ENCODE results near the gene CD1E.
"Not testable (repeated sequence)": the region's sequence is repeated elsewhere in the genome, so short reads cannot be mapped to it uniquely, and the experiment has no call there.

CD1E gene

DNA sequence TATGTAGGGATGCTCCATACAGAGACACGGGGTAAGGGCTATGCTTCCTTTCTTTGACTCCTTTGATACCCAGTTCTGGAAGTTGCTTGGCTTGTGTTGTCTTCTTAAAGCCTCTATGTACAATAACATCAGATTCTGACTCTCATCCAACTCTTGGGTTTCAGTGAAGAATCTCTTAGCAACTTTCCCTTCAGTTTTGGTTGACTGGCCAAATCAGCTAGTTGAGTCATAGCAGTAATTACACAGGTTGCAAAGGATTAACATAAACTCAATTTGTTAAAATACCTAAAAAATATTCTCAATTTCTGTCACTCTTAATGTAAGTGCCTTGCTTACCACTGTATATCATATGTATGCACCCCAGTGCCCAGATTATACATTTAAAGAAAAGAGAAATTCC, 9.2 kb downstream of the CD1E start:
- DNase-seq (ENCODE audit: low spot score): no peak

DNA sequence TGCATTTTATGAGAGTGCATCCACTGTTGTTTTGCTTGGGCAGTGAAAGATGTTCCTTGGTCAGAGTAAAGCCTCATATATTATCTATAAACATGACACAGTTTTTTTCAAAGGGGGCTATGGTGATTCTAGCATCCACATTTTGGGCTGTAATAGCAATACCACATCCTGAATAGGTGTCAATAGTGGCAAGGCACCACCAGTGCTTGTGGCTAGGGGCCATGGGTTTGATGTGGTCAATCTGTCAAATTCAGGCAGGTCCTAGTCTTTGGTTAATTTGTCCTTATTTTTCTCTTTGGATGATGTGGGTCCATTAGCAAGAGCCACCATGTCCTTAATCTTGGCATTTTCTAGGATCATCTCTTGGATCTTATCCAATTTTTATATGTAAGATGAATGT, 13.1 kb downstream of the CD1E start:
- DNase-seq (ENCODE audit: low spot score): no peak

DNA sequence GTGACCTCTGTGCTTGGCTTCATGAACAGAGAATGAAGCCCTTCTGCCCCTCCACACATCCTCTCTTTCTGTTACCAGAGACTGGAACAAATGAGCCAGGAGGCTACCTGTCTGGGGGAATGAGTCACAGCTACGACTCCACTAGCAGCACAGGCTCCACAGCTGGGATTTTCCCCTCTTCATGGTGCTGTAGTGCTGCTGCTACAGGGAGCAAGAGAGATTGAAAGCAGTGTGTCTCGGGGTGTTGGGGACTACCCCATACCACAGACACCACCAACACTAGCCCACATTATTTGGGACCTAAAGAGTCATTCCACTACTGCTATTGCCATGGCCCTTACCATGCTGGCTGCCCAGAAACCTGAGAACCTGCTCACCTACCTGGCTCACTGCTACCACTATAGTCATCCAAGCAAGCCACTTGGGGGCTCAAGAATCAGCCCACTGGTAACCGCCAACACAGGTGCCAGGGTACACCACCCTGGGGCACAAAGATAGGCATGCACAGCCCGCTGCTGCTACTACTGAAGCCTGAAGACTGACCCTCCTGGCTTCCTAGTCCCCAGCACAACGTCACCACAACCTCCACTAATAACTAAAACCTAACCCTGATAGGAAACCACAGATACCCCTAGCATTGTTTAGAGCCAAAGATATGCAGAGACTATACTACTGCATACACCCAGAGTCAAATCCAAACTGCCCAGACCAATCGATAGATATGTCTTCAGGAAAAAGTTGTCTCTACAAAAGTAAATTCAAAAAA, 17.7 kb downstream of the CD1E start:
- no peak for DNase-seq (ENCODE audit: low spot score)

DNA sequence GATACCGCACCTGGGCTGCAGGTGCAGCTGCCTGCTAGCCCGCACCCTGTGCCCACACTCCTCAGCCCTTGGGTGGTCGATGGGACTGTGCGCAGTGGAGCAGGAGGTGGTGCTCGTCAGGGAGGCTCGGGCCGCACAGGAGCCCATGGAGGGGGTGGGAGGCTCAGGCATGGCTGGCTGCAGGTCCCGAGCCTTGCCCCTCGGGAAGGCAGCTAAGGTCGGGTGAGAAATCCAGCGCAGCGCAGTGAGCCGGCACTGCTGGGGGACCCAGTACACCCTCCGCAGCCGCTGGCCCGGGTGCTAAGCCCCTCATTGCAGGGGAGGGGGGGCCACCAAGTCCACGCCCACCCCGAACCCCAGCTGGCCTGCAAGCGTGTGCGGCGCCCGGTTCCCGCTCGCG, 20.4 kb downstream of the CD1E start:
- DNase-seq (ENCODE audit: low spot score): not testable (repeated sequence)

DNA sequence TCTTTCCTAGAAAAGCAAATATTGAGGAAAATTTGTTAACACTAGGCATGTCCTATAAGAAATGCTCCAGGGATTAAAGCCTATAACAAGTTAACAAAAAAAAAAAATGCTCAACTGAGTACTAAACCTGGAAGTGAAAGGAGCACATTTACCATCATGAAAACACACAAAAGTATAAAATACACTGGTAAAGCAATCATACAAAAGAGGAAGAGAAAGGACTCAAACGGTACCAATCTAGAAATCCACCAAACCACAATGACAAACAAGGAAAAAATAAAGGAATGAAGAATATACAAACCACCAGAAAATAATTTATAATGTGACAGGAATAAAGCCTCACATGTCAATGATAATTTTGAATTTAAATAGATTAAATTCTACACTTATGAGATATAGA, 21.2 kb downstream of the CD1E start:
- no peak for DNase-seq (ENCODE audit: low spot score)

DNA sequence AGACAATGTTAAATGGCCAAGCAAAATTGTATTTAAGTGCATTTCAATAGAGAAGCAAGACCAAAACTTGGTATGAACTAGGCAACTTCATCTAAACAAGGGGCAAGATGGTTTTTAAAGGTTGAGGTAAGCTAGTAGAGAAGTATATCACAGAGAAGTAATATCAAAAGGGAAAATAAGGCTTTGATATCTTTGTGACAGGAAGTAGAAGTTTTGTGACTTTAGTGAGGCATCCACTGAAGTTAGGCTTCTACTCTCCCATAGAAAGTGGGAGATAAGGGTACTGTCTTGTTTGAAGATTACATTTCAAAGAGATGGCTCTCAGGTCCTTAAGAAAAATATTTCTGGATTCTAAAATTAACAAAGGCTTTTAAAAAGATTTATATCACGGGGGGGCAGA, 36.6 kb downstream of the CD1E start:
- DNase-seq (ENCODE audit: low spot score): no peak

DNA sequence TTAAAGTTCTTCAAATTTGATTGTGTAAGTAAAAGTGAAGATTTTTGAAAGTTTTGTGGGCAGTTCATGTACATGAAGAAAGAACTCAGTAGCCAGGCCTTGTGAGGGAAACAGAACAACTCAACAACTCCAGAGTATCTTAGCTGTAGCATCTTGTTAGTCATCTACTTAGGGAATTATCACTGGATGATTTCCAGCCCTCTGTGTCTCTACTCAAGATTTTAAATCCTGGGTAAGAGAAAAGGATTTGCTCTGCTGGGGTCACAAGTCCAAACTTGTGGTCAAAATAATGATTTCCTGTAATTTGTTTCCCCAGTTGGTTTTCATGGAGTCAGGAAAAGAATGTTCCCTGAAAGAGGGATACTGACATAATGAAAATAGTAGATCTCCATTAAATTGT, 37.4 kb downstream of the CD1E start:
- DNase-seq (ENCODE audit: low spot score): no peak

DNA sequence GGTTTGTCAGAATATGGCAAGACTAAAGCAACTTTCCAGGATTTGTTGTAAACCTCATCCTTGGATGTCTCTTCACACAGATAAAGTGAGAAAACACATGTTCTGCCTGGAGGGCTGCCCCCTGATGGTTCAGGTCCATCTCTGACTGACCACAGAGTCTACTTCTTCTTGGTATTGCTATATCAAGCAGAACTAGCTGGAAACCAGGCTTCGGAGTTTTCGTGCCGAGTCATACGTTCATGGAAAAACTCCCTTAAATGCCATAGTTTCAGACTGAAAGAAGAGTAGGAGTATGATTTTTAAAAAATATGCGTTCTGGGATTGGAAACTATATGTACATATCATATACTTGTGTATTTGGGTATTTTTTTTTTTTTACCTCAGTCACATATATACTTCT, 39.8 kb downstream of the CD1E start:
- no peak for DNase-seq (ENCODE audit: low spot score)

DNA sequence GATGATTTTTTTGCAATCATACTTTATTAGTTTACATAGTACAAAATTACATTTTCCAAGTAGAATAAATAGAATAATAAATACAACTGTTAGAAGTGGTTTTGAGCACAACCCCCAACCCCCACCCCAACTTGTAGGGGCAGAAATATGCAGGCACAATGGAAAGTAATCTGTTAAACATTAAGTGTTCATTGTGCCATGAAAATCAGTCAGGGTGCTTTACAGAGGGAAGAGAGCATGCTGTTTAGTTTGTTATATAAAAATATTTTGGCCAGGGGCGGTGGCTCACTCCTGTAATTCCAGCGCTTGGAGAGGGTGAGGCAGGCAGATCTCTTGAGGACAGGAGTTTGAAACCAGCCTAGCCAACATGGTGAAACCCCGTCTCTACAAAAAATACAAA, 43.0 kb downstream of the CD1E start:
- DNase-seq (ENCODE audit: low spot score): no peak

DNA sequence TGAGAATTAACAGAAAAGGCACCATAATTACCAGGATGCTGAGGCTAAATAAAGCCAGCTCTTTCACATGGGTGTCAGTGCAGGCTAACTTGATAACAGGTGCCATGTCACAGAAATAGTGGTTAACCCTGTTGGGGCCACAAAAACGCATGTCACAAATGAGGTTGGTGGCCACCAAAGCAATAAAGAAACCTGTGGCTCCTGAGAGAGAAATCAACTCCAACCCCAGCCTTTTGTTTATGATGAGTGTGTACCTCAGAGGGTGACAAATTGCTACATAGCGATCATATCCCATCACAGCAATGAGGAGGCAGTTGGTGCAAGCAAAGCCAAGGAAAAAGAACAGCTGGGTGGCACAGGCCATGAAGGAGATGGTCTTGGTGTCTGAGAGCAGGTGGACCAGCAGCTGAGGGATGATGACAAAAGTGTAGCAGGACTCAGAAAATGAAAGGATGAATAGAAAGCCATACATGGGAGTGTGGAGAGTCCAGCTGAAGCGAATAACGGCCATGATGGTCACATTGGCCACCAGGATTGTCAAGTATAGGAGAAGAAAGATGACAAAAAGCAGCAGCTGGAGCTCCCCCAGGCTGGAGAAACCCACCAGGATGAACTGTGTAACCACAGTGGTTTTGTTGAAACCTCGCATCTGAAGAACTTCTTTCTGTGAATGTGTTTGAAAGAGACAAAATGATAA, 45.3 kb downstream of the CD1E start, which contains the start of gene OR10T2:
OR10T2 (minus strand) TSS at position 649 of the 697 bp plus-strand sequence; CDS start at position 649, 0 bp downstream.
- no peak for DNase-seq (ENCODE audit: low spot score)

DNA sequence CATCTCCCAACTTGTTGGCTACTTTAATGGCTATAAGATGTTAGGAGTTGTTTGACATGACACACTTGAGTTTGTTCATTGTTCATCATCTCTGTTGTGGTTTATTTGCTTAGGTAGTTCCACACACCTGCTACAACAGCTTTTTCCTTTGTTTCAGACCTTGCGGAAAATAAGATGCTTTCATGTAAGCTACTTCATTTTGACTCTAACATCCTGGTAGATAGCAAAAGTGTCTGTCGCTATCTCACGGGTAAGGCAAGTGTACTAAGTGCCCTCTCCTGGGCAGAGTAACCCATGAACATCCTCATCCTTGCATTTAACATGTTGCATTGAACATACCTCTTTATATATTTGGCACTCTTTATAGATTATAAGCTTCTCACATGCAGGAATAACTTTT, 47.2 kb downstream of the CD1E start:
- DNase-seq (ENCODE audit: low spot score): no peak

DNA sequence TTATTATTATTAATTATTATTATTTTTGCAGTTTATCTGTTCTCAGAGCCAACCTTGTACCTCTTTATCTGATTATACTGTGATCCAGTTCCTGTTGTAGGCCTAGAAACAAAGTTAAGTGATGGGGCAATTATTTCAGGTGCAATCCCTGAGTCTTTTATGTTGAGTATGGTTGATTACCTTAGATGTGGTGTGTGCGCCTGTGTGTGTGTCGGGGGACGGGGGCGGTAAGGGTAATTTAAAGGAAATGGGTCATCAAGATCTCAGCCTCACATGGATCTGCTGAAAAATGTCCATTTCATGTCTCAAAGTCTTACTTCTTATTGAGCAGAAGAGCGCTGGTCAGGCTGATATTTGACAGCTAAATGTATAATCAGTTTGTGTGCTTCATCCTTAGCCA, 53.4 kb downstream of the CD1E start:
- DNase-seq (ENCODE audit: low spot score): no peak
